ENCODE measurements around the gene RAP1GAP2.

The RAP1GAP2 gene

DNA sequence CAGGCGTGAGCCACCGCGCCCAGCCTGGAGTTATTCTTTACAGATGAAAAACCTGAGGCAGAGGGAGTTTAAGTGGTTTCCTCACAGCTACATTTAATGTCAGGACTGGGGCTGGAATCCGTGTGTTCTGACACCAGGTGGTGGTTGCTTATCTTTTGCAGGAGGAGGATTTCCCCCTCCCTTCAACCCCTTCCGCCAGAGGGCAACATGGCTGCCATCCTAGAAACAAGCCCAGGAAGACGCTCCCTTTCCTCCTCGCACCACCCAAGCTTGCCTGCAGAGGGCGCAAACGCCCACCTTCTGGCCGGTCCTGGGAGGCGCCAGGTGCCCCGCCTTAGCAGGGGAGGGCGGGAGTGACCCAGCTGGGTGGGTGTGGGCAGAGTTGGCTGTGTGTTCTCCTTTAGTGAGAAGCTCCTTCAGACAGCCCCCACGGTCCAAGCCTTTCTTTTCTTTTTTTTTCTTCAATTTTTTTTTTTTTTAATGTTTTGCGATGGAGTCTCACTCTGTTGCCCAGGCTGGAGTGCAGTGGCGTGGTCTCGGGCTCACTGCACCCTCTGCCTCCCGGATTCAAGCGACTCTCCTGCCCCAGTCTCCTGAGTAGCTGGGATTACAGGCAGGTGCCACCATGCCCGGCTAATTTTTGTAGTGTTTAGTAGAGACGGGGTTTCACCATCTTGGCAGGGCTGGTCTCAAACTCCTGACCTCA lies 9.9 kb upstream of the RAP1GAP2 start:
- peak; percentile 89 for DNase-seq (ENCODE audit: low spot score)

GRCh38 chr17:2789700-2790099 lies 6.5 kb upstream of the RAP1GAP2 start:
- DNase-seq (ENCODE audit: low spot score) = no peak

GRCh38 chr17:2792366-2793169 lies 3.7 kb upstream of the RAP1GAP2 start:
- peak; percentile 35 for DNase-seq (ENCODE audit: low spot score)

- DNase-seq (ENCODE audit: low spot score) = no peak
Measured at GRCh38 chr17:2794111-2794803, 2.0 kb upstream of the RAP1GAP2 start.

DNA sequence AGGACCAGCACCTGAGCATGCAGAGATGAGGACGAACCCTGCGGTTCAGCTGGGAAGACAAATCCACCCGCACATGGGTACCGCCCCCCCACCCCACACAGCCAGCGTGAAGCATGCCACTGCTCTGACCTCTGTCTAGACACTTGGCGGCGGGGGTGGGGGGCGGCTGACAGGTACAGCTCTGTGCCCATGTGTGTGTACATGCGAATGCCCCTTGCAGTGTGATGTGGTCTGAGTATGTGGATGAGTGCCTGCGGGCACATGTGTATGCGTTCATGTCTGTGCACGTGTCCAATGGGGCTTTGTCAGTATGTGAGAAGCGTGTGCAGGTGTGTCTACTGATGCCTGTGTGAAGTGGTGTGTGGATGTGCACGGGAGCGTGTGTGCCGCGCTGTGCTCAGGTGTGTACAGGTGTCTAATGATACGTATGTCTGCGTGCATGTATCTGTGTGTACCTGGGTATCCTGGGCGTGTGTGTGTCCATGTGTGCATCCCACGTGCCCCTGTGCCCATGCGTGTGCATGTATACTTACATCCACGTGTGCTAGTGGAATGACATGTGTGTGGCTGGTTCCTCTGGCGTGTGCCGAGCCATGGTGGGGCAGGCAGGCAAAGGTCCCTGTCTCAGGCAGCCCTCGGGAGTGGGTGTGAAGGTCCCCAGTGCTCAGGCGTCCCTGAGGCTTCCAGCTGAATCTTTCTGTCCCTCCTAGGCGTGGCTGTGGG lies 636 bp upstream of the RAP1GAP2 start:
- DNase-seq (ENCODE audit: low spot score) = no peak

- DNase-seq (ENCODE audit: low spot score) = no peak
Measured at GRCh38 chr17:2797226-2797625, 988 bp downstream of the RAP1GAP2 start.

DNA sequence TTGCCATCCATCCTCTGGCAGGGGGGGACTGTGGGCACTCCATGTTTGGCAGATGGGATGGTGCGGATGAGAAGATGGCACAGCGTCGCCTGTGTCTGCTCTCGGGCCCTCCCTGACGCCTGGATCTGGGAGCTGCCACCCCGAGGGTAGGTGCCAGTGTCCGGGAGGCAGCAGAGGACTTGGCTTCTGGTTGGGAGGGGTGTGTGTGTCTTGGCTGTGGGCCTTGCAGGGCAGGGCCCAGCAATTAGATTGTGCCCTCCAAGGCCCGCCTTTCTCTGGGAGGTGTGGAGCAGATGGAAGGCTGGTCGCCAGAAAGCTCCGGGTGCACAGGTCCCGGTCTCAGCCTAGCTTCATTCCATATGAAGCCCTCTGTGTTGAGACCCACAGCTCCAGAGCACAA lies 1.4 kb downstream of the RAP1GAP2 start:
- DNase-seq (ENCODE audit: low spot score) = no peak

GRCh38 chr17:2798188-2798587 lies 1.9 kb downstream of the RAP1GAP2 start:
- DNase-seq (ENCODE audit: low spot score) = no peak

DNA sequence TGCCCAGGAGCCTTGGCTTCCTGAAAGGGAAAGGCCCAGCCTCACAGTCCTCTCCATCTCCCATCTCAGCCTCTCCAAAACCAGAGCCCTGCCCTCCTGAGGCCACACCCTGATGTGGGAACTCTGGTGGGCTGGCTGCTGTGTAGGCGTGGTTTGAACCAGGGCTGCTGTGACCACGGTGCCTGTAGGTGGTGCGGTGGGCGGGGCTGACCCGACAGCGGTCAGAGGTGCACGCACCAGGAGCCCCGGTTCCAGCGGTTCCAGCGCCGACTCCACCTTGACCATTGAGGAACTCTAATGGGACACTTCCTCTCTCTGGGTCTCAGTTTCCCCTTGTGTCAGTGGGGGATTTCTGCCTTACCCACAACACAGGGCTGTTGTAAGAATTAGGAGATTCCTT lies 2.4 kb downstream of the RAP1GAP2 start:
- no peak for DNase-seq (ENCODE audit: low spot score)

DNA sequence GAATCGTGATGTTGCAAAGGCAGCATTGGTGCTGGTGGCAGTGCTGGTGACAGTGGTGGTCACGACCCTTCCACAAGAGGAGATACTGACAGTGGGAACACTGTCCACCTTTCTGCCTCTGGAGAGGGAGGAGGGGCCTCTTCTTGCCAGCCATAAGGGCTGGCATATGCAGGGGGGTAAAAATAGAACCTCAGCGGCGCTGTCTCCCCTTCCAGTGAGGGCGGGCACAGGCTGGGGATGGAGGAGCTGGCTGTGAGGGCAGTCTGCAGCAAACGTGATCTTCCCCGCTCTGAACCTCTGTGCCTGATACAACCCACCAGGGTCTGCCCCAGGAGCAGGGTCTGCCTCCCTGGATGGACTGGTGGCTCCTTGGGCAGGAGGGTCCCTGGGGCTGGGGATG lies 3.4 kb downstream of the RAP1GAP2 start:
- no peak for DNase-seq (ENCODE audit: low spot score)

DNA sequence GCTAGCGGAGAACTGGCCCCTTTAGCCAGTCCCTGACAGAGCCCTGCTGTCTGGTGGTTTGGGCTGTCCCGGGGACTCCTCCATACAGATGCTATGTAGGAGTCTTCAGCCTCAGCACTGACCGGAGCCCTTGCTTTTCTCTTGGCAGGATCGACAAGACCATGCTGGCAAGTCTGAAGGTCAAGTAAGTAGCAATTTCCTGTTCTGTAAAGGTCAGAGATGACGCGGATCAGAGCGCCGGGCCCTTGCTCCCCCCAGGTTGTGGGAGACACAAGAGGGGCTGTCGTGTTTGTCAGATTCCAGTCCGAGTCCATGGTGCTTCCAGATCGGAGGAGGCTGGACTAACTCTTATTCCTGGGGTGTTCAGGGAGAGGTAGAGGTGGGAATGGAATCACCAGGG lies 4.1 kb downstream of the RAP1GAP2 start:
- DNase-seq (ENCODE audit: low spot score) = no peak

DNA sequence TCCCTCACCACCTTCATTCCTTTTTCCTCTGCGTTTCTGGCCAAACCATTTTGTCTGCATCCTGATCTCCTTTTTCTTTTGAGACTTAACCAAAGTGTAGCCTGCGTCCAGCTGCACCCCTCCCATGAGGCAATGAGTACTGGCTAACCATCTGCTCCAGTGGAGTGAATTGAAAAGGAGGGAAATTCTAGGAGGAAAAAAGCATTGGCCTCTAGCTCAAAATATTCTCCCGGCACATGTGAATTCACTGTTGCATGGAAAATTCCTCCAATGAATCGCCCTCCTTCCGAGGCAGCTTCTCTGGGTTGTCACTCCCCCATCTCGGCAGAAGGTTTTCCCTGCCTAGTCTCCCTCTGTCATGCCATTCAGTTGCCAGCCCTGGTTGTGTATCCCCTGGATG lies 5.6 kb downstream of the RAP1GAP2 start:
- DNase-seq (ENCODE audit: low spot score) = no peak

DNA sequence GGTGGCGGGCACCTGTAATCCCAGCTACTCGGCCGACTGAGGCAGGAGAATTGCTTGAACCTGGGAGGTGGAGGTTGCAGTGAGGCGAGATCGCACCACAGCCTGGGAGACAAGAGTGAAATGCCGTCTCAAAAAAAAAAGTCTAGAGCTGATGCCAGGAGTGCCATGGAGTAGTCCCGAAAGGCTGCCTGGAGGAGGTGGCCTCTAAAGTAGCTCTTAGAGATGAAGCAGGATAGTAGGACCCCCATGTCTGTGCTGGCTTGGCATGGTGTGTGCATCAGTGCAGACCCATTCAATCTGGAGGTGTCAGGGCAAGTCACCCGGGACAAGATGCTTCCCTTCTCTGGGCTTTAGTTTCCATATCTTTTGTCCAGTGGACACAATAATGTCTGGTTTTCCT lies 6.3 kb downstream of the RAP1GAP2 start:
- no peak for DNase-seq (ENCODE audit: low spot score)

DNA sequence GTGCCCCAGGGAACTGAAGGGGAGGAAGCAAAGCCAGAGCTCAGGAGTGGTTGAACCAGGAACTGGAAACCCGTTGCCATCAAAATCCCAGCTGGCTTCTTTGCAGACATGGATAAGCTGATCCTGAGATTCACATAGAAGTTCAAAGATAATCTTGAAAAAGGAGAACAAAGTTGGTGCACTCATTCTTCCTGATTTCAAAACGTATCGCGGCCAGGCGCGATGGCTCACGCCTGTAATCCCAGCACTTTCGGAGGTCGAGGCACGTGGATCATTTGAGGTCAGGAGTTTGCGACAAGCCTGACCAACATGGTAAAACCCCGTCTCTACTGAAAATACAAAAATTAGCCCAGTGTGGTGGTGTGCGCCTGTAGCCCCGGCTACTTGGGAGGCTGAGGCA lies 7.1 kb downstream of the RAP1GAP2 start:
- DNase-seq (ENCODE audit: low spot score) = no peak

GRCh38 chr17:2803971-2804370 lies 7.7 kb downstream of the RAP1GAP2 start:
- no peak for DNase-seq (ENCODE audit: low spot score)

DNA sequence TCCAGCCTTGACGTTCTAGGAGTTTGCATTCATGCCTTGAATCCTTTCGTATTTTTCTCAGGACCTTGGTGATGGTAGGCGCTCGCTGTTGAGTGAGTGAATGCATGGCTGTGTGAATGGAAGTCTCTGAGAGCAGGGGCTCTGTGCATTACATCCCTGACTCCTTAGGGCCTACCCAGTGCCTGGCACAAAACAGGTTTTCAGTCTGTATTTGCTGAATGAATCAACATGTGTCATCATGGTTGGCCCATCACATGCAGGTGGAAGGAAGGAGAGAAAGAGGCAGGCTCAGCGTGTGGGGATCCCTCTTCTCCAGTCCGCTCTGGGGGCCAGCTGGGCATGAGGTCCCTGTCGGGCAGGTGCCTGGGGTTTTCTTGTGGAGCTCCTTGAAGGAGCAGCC lies 8.7 kb downstream of the RAP1GAP2 start:
- no peak for DNase-seq (ENCODE audit: low spot score)

- DNase-seq (ENCODE audit: low spot score) = no peak
Measured at GRCh38 chr17:2805961-2806360, 9.7 kb downstream of the RAP1GAP2 start.

DNA sequence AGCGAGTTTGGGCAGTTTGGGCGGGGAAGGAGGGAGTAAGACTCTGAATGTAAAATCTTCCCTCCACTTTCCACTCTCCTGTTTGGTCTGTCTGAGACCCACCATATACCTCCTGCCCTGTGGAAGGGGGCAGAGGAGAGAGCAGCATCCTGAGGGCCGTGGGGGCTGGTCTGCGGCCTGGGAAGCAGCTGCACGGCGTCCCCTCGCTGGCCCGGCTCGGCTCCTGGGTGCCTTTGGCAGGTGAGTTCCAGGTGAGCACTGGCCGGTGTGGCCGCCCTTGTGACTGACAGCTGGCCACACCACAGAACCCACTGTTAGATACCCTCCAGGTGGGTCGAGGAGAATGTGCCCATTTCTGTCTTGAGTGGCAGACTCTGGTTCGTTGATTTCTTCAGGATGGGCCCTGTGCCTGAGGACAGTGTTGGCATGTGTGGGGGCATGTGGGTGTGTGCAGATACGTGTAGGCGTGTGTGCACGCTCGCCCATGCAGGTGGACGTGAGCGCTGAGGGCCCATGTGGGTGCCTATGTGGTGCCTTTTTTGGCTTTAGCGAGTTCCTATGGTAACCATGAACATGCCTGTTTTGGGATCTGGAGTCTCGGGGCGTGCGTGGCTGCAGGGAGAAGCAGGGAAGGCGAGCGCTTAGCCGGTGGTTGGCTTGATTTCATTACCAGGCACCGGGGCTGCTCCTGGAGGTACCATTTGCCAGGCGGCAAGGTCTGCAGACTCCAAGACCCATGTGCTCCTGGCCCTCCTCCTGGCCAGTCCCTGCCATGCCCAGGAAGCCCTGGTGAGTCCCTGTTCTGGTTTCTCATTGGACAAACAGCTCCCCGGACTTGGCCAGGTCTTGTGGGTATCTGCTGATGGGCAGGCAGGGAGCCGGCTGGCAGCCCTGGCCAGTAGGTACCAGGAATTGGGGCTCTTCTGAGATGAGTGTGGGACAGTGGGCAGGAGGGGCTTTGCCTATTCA lies 12.4 kb downstream of the RAP1GAP2 start:
- DNase-seq (ENCODE audit: low spot score) = no peak

DNA sequence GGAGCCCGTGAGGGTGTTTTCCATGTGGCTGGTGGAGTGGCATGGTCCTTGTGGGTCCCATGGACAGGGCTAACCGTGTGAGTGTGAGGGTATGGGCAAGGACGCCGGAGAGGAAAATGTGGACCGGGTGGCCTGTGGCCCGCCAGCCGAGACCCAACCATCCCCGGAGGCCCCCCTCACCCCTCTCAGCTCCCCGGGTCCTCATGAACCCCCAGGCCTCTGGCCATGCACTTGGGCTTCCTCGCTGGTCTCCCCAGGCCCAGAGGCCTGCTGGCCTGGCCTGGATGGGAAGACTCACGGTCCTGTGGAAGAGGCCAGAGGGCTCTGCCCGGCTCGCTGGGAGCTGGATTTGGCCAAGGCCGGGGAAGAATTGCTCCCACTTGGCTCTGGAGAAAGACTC lies 13.1 kb downstream of the RAP1GAP2 start:
- DNase-seq (ENCODE audit: low spot score) = no peak

GRCh38 chr17:2814049-2814448 lies 17.8 kb downstream of the RAP1GAP2 start:
- DNase-seq (ENCODE audit: low spot score) = peak; percentile 28

All from CD4-positive, alpha-beta T cell treated with Interleukin-6 at 100 ng/mL for 8 hours (primary cell).